ENCODE measurements around the gene ZMYM4.

DNA sequence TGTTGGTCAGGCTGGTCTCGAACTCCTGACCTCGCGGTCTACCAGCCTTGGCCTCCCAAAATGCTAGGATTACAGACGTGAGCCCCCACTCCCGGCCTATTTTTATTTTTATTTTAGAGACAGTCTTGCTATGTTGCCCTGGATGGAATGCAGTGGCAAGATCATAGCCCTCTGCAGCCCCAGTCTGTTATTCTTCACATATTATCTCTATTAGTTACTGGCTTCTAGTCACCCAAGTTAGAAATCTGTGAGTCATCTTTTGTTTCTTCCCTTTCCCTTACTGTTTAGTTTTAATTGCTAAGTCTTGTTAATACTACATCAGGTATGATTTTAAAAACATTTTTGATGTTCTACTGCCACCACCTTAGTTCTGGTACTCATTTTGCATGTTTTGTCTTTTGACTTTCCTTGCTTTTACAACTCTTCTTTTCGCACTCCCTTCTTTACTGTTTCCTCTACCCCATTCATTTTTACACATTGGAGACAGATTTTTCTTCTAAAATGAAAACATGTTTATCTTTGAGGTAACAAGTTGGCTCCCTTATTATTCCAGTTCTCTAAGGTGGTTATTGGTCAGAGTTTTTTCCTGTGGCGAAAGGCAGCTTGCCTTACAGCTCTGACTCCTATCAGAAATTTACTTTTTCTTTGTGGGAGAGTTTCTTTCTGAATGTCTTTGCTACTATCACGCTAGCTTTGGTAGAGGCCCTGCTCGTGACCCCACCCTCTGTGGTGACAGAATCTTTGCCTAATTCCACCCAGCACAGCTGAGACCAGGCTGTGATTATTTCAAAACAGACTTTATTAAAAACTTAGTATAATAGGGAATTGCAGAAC lies 19.5 kb downstream of the ZMYM4 start:
- TF ChIP-seq ZNF274 (IDR thresholded peaks at IDR 0.05; ENCODE audit: low read depth, low read length) = no peak
- no peak for TF ChIP-seq YY1 (IDR thresholded peaks at IDR 0.05; ENCODE audit: insufficient read depth, insufficient read length)
- TF ChIP-seq SUZ12 (IDR thresholded peaks at IDR 0.05; ENCODE audit: extremely low read depth, insufficient read depth, insufficient read length) = no peak
